ENCODE results near the gene FBRS. TPM values are rescaled to one million over a fixed set of nuclear protein-coding genes. Genes with fewer than 3 reads are reported as not detected.
A peak's percentile ranks its signal among the peaks of the same experiment; 100 is the strongest.
"Not testable (repeated sequence)": the region's sequence is repeated elsewhere in the genome, so short reads cannot be mapped to it uniquely, and the experiment has no call there.

The FBRS gene
- total RNA-seq, 3 donors from 2014 or later = 132 to 158 (median 137) TPM

DNA sequence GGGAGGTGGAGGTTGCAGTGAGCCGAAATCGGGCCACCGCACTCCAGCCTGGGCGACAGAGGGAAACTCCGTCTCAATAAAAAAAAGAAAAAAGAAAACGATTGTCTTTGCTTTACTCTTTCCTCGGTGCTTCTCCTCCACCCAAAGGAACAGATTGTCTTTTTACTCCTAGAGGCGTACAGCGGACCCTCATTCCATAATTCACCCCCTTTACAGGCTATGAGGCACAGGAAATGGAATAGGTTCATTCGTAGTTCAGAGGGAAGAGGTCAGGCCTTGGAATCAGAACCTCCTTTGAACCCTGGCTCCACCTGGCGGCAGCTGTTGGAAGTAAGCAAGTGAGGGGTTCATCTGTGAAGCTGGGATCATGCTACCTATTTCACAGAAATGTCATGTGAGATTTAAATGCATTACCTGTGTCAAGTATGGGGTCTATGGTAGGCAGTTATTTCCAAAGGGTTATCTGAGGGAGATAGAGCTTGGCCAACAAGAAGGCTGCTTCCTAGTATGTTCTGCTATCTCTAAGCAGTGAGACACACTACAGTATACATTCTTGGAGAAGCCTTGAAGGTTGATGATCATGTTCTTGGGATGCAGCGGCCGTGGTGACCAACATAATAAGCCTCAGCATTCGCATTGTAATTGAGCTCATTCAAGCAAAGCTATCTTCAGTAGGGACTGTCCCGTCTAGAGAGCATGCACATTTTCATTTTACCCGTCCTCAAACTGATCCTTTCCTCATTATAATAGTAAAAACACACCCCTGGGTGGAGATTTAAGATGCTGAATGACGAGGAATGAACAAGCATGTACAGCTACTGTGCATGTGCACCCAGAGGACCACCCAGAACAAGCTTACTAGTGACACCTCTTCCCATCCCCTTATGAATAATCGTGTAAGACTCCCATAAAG is 29.3 kb upstream of the FBRS start:
- Mint-ChIP-seq H3K27me3 (ENCODE audit: low read depth) (no peaks in the 10 kb centered on the region), H3K4me3 (peak overlapping the region; percentile 61), H3K9me3 (no peaks in the 10 kb centered on the region), H3K4me1 (ENCODE audit: low read depth) (peaks cover 6% of the 10 kb centered on the region), H3K36me3 (ENCODE audit: insufficient read depth) (no peaks in the 10 kb centered on the region)
- DNase-seq = peak; percentile 88
- ATAC-seq = peak; percentile 93 to 96

DNA sequence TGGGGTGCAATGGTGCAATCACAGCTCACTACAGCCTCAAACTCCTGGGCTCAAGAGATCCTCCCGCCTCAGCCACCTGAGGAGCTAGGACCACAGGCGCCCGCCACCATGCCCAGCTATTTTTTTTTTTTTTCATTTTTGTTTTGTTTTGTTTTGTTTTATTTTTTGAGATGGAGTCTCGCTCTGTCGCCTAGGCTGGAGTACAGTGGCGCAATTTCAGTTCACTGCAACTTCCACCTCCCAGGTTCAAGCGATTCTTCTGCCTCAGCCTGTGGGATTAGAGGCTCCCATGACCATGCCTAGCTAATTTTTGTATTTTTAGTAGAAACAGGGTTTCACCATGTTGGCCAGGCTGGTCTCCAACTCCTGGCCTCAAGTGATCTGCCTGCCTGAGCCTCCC is 25.8 kb upstream of the FBRS start:
- DNase-seq; H3K4me3 Mint-ChIP-seq; H3K9me3 Mint-ChIP-seq; ATAC-seq; H3K36me3 Mint-ChIP-seq (ENCODE audit: insufficient read depth); H3K27me3 Mint-ChIP-seq (ENCODE audit: low read depth): not testable (repeated sequence)
- peaks cover 20% of the 10 kb centered on the region for H3K4me1 Mint-ChIP-seq (ENCODE audit: low read depth)

DNA sequence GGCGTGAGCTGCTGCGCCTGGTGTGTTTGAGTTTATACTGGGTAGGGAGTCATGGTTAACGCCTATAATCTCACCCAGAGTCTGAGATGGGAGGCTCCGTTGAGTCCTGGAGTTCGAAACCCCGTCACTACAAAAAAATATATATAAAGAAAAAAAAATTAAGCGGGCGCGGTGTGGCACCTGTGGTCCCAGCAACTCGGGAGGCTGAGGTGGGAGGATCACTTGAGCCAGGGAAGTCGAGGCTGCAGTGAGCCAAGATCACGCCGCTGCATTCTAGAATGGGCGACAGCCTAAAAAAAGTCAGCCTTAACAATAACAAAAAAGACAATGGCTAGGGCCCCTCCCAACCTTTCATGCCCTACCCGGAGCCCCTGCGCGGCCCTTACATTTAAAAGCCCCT is 24.7 kb upstream of the FBRS start:
- peaks cover 20% of the 10 kb centered on the region for H3K4me1 Mint-ChIP-seq (ENCODE audit: low read depth)
- DNase-seq = no peak
- H3K36me3 Mint-ChIP-seq (ENCODE audit: insufficient read depth) = no peaks in the 10 kb centered on the region
- no peak for ATAC-seq
- no peaks in the 10 kb centered on the region for H3K27me3 Mint-ChIP-seq (ENCODE audit: low read depth)
- H3K9me3 Mint-ChIP-seq = no peaks in the 10 kb centered on the region
- H3K4me3 Mint-ChIP-seq = peak overlapping the region; percentile 90

DNA sequence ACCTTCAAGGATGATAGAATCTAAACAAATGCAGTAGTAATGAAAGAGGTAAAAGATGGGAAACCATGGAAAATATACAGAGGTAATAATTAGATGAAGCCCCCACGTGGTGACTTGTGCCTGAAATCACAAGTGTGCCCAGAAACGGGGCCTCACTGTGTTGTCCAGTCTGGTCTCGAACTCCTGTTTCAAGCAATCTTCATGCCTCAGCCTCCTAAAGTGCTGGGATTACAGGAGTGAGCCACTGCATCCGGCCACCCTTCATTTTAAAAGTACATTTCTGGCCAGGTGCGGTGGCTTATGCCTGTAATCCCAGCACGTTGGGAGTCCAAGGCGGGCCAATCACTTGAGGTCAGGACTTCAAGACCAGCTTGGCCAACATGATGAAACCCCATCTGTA is 21.6 kb upstream of the FBRS start:
- ATAC-seq = no peak

DNA sequence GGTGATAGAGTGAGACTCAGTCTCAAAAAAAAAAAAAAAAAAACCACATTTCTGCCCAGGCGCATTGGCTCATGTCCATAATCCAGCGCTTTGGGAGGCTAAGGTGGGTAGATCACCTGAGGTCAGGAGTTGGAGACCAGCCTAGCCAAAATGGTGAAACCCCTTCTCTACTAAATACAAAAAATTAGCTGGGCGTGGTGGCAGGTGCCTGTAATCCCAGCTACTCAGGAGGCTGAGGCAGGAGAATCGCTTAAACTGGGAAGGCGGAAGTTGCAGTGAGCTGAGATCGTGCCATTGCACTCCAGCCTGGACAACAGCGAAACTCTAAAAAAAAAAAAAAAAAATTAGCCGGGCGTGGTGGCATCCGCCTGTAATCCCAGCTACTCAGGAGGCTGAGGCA is 21.1 kb upstream of the FBRS start:
- DNase-seq; H3K9me3 Mint-ChIP-seq; ATAC-seq; H3K27me3 Mint-ChIP-seq (ENCODE audit: low read depth); H3K36me3 Mint-ChIP-seq (ENCODE audit: insufficient read depth); H3K4me3 Mint-ChIP-seq: not testable (repeated sequence)
- H3K4me1 Mint-ChIP-seq (ENCODE audit: low read depth) = peaks cover 16% of the 10 kb centered on the region

More for the DNA sequence above, 21.6 kb upstream of the FBRS start:
- H3K27me3 Mint-ChIP-seq (ENCODE audit: low read depth) = no peaks in the 10 kb centered on the region
- no peaks in the 10 kb centered on the region for H3K9me3 Mint-ChIP-seq
- DNase-seq = no peak
- H3K36me3 Mint-ChIP-seq (ENCODE audit: insufficient read depth) = no peaks in the 10 kb centered on the region
- peaks cover 16% of the 10 kb centered on the region for H3K4me1 Mint-ChIP-seq (ENCODE audit: low read depth)
- H3K4me3 Mint-ChIP-seq = no peak overlapping the region

DNA sequence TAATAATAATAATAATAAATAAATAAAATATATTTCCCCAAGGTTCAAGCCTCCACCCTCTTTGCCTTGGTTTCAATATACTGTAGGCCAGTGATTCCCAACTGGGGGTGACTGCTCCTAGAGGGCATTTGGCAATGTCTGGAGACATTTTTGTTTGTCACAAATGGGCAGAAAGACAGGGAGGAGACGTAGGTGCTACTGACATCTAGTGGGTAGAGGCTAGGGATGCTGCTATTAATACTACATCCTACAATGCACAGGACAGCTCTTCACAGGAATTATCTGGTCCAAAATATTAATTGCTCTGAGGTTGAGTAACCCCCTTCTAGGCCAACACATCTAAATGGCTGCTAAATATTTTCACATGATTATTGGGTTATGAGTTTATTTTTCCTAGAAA is 20.3 kb upstream of the FBRS start:
- H3K27me3 Mint-ChIP-seq (ENCODE audit: low read depth) = no peaks in the 10 kb centered on the region
- H3K4me1 Mint-ChIP-seq (ENCODE audit: low read depth) = peaks cover 16% of the 10 kb centered on the region
- ATAC-seq (no peak), DNase-seq (no peak)
- H3K4me3 Mint-ChIP-seq = no peak overlapping the region
- H3K9me3 Mint-ChIP-seq = no peaks in the 10 kb centered on the region
- H3K36me3 Mint-ChIP-seq (ENCODE audit: insufficient read depth) = no peaks in the 10 kb centered on the region

DNA sequence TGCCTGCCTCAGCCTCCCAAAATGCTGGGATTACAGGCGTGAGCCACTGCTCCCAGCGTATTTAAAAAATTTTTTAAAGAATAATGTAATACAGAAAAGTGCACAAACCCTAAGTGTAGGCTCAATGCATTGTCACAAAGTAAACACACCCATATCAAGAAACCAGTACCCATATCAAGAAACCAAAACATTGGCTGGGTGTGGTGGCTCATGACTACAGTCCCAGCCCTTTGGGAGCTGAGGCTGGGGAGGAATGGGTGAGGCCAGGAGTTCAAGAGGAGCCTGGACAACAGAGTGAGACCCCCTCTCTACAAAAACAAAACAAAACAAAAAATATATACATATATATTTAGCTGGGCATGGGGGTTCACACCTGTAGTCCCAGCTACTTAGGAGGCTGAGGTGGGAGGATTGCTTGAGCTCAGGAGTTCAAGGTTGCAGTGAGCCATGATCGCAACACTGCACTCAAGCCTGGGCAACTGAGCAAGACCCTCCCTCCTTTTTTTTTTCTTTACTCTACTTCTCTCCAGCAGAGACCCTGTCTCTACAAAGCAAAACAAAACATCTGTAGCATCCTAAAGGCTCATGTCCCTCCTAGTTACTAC is 16.8 kb upstream of the FBRS start:
- H3K36me3 Mint-ChIP-seq (ENCODE audit: insufficient read depth) = no peaks in the 10 kb centered on the region
- DNase-seq (no peak), ATAC-seq (no peak)
- H3K4me1 Mint-ChIP-seq (ENCODE audit: low read depth) = no peaks in the 10 kb centered on the region
- no peaks in the 10 kb centered on the region for H3K9me3 Mint-ChIP-seq
- H3K4me3 Mint-ChIP-seq = no peak overlapping the region
- no peaks in the 10 kb centered on the region for H3K27me3 Mint-ChIP-seq (ENCODE audit: low read depth)

DNA sequence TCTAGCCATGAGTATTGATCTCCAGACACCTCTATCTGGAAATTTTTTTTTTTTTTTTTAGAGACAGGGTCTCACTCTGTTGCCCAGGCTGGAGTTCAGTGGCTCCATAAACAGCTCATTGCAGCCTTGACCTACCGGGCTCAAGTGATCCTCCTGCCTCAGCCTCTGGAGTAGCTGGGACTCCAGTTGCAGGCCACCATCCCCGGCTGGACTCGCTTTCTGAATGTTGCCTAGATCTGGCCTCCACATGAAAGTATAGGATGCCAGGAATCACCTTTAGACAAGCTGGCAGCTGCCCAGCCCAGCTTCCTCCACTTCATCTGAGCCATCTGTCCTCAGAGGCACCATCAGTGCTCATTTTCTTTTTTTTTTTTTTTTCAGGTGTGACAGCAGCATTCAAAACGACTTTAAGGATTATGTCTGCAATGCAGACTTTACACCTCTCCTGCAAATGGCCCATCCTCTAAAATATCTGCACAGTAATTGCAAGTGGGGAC is 13.8 kb upstream of the FBRS start:
- no peaks in the 10 kb centered on the region for H3K27me3 Mint-ChIP-seq (ENCODE audit: low read depth)
- H3K4me3 Mint-ChIP-seq = no peak overlapping the region
- no peaks in the 10 kb centered on the region for H3K4me1 Mint-ChIP-seq (ENCODE audit: low read depth)
- no peak for ATAC-seq
- DNase-seq = no peak
- H3K9me3 Mint-ChIP-seq = no peaks in the 10 kb centered on the region
- no peaks in the 10 kb centered on the region for H3K36me3 Mint-ChIP-seq (ENCODE audit: insufficient read depth)

DNA sequence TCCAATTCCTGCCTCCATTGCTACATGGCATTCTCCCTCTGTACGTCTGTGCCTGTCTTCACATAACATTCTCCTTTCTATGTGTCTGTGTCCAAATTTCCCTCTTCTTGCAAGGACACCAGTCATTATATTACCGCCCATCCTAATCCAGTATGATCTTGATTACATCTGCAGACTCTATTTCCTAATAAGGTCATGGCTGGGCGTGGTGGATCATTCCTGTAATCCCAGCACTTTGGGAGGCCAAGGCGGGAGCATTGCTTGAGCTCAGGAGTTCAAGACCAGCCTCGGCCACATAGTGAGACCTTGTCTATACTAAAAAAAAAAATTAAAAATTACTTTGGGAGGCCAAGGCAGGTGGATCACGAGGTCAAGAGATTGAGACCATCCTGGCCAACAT is 12.5 kb upstream of the FBRS start:
- Mint-ChIP-seq H3K4me1 (ENCODE audit: low read depth) (peaks cover 7% of the 10 kb centered on the region), H3K27me3 (ENCODE audit: low read depth) (no peaks in the 10 kb centered on the region), H3K36me3 (ENCODE audit: insufficient read depth) (no peaks in the 10 kb centered on the region), H3K9me3 (no peaks in the 10 kb centered on the region), H3K4me3 (no peak overlapping the region)
- DNase-seq = no peak
- no peak for ATAC-seq

DNA sequence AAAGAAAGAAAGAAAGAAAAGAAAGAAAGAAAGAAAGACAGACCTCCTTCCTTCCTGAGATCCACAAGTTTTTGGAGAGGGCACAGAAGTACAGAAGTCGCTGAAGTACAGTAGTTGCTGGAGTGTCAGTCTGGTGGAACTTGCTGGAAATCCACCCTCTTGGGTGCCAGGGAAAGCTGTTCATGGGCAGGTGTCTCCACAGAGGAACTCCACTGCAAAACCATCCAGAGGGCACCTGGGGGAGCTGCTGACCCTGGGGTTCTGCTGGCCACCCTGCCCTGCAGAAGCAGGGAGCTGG is 11.0 kb upstream of the FBRS start:
- no peaks in the 10 kb centered on the region for H3K27me3 Mint-ChIP-seq (ENCODE audit: low read depth)
- no peak overlapping the region for H3K4me3 Mint-ChIP-seq
- DNase-seq (no peak), ATAC-seq (no peak)
- peaks cover 14% of the 10 kb centered on the region for H3K4me1 Mint-ChIP-seq (ENCODE audit: low read depth)
- no peaks in the 10 kb centered on the region for H3K9me3 Mint-ChIP-seq
- peaks cover 2% of the 10 kb centered on the region for H3K36me3 Mint-ChIP-seq (ENCODE audit: insufficient read depth)

DNA sequence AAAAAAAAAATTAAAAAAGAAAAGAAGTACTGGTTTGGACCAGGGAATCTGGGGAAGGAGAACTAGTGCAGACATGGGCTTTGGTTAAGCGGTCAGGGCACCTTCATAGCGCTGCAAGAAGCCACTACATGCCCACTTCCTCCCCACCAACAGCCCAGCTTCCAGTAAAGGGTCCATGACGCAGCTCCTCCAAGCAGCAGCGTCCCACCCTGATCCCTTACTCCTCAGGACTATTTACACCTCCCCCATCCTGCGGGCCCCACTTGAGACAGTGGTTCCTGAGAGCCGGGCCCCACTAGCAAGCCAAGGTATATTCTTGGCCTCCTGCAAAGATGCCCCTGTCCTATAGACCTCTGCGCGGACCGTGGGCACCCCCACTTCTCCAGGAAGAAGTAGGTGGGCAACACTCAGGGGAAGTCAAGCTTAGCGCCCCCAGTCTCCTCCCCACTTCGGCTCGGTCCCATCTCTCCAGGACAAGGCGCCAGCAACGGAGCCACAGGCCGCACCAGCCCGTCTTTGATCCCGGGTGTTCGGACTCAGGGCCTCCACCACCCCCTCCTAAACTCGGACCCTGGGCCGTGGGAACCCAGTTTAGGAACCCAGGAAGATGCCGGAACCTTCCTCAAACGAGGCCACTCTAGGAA is 8.4 kb upstream of the FBRS start:
- Mint-ChIP-seq H3K27me3 (ENCODE audit: low read depth) (no peaks in the 10 kb centered on the region), H3K36me3 (ENCODE audit: insufficient read depth) (peaks cover 7% of the 10 kb centered on the region), H3K4me1 (ENCODE audit: low read depth) (peaks cover 21% of the 10 kb centered on the region), H3K4me3 (peak overlapping the region; percentile 87), H3K9me3 (no peaks in the 10 kb centered on the region)
- DNase-seq = peak; percentile 30
- ATAC-seq = no peak

DNA sequence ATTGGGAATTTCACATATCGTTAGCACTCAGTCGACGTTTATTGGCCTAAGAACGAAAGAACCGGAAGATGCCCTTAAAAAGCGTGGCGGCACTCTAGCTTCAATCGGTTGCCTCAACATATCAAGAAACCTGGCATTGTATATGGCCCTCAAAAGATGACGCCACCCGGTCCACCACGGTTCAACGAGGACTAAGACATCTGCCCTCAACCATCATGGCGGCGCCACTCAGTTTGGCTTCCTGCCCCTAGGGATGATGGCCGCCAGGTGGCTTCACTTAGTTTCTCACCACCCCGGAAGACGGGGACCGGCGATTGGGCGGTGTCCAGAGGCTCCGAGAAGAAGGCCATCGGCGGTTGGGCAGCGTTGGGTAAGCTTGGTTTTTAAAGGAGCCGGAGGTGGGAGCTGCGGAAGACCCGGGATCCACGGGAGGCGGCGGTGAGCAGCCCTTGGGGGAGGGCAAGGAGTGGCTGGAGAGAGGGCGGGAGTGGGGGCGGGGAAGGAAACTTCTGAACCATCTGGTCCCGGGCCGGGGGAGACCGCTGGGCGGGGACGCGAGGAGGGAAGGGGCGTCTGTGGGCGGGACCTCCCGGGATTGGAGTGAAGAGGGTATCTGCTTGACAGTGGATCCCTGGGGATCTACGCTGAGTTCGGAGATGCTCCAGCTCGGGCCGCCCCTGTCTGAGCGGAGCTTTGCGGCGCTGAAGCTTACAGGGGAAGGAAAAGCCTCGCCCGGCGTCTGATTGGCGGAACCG is 7.7 kb upstream of the FBRS start, which contains the start of gene PRR14:
Gene PRR14, plus strand, starts transcription at position 592 of the 755 bp plus-strand sequence. CDS start 686 bp downstream, outside the sequence.
- peak; percentile 79 to 81 for ATAC-seq
- no peaks in the 10 kb centered on the region for H3K27me3 Mint-ChIP-seq (ENCODE audit: low read depth)

DNA sequence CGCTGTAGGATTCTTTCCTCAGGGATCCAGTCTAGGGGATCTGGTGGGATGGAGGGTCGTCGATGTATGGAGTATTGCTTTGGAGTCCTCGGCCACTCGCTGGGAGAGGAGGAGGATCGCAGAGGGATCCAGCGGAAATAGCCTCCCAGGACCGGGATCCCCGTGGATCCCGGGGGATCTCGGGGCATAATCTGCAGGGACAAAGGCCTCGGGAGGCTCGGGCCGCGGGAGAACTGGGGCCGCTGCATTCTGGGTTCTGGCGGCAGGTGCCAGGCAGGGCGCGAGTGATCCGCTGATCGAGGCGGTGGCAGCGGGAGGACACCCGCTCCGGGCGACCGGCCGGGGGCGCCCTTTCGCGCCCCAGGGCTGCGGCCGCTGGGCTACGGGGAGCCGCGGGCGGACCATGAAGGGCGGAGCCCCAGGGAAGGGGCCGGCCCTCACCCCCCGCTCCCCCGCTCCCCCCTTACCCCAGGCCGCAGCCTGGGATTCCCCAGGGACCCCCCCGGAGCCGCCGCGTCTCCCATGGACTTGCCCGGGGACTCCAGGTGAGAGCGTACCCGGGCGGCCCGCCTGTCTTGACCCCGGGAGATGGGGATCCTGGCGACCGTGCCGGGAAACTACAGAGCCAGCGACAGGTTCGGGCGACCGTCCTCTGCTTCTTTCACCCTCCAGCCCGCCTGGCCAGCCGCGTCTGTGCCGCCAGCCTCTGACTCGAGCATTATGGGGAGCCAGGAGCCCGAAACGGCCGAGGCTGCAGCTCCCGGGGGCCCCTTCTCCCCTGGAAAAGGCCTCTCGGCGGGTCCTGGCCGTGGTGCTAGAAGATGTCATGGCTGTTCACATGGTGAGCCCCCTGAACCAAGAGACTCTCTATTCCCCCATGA is 6.9 kb upstream of the FBRS start:
- peak; percentile 67 for DNase-seq
- Mint-ChIP-seq H3K36me3 (ENCODE audit: insufficient read depth) (peaks cover 18% of the 10 kb centered on the region), H3K4me3 (peak overlapping the region; percentile 87), H3K27me3 (ENCODE audit: low read depth) (no peaks in the 10 kb centered on the region), H3K9me3 (no peaks in the 10 kb centered on the region), H3K4me1 (ENCODE audit: low read depth) (peaks cover 24% of the 10 kb centered on the region)
- peak; percentile 72 to 76 for ATAC-seq

More for the DNA sequence above, 7.7 kb upstream of the FBRS start, which contains the start of gene PRR14:
- peaks cover 21% of the 10 kb centered on the region for H3K4me1 Mint-ChIP-seq (ENCODE audit: low read depth)
- peak within 1 kb of the TSS; percentile 87 for H3K4me3 Mint-ChIP-seq
- H3K36me3 Mint-ChIP-seq (ENCODE audit: insufficient read depth) = peaks cover 10% of the 10 kb centered on the region
- DNase-seq = peak; percentile 98
- no peaks in the 10 kb centered on the region for H3K9me3 Mint-ChIP-seq

All from activated T-cell treated with anti-CD3 and anti-CD28 coated beads, Interleukin-2, amount 50 U/mL, for 4 hours (primary cell).